Suprapubic skin (tissue), 4 donors: ENCODE data around the gene HIBADH.

Experiments
- CTCF ChIP-seq, 2 donors: fragments of 200-600 bp in 1 of 2; fragments of 450-650 bp in 1 of 2; sonication (generic) in 1 of 2; IDR thresholded peaks; one replicate each; pipeline ENCODE4 v1.5.1; 2016 to 2019; ENCODE audit warnings: antibody characterized with exemption in 2 of 2, mild to moderate bottlenecking in 1 of 2, moderate library complexity in 1 of 2
- POLR2A ChIP-seq, 2 donors: fragments of 450-650 bp; IDR thresholded peaks; one replicate each; pipeline ENCODE4 v1.6.1; 2017; ENCODE audit warnings: antibody characterized with exemption in 2 of 2, mild to moderate bottlenecking in 2 of 2, moderate library complexity in 2 of 2
- POLR2AphosphoS5 ChIP-seq, 3 donors: sonication (generic); formaldehyde crosslinking; IDR thresholded peaks; one replicate each; pipeline ENCODE4 v1.6.1; 2017; ENCODE audit warnings: antibody characterized with exemption in 3 of 3

GRCh38 chr7:27708485-27708884 lies 45.8 kb upstream of the HIBADH start:
- no peak for TF ChIP-seq CTCF (IDR thresholded peaks at IDR 0.05)
- no peak for TF ChIP-seq POLR2A (IDR thresholded peaks at IDR 0.05)
- no peak for TF ChIP-seq POLR2AphosphoS5 (IDR thresholded peaks at IDR 0.05)
